Right forelimb (tissue), 1 donor: Measurements from ENCODE around the gene PCDH17.

ENCODE experiments used
- DNase-seq: peaks from one replicate; pipeline ENCODE4 v3.0.0-alpha.2; 2018

Gene PCDH17

DNA sequence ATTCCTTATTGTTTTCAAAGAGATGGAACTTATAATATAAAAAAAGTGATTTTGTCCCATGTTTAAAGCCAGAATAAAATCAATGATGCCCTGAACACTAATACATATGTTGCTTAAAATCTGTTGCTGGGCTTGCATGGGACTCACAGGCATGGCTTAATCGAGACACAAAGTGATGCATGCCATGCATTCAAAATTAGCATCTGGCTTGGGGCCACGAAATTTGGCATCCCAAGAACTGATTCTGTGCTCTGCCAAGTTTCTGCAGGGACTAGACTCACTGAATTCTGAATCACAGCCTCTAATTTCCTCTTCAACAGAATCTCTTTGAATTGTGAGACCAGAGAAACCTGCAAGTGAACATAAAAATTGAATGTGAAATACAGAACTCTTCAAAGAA is 109.2 kb downstream of the PCDH17 start:
- no peak for DNase-seq

- no peak for DNase-seq
Measured at GRCh38 chr13:57748096-57748495, 116.6 kb downstream of the PCDH17 start.

GRCh38 chr13:57760951-57761350 is 129.4 kb downstream of the PCDH17 start:
- no peak for DNase-seq

DNA sequence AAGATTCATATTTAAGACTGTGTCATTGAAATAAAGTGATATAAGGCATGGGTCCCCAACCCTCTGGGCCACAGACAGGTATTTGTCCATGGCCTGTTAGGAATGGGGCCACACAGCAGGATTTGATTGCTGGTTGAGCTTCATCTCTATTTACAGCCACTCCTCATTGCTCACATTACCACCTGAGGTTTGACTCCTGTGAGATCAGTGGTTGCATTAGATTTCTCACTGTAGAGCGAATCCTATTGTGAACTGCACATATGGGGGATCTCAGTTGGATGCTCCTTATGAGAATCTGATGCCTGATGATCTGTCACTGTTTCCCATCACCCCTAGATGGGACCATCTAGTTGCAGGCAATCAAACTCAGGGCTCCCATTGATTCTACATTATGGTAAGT is 132.1 kb downstream of the PCDH17 start:
- DNase-seq: no peak
